ENCODE data around the gene TYSND1.
"Not testable (repeated sequence)": the region's sequence is repeated elsewhere in the genome, so short reads cannot be mapped to it uniquely, and the experiment has no call there.

The TYSND1 gene, protein sequence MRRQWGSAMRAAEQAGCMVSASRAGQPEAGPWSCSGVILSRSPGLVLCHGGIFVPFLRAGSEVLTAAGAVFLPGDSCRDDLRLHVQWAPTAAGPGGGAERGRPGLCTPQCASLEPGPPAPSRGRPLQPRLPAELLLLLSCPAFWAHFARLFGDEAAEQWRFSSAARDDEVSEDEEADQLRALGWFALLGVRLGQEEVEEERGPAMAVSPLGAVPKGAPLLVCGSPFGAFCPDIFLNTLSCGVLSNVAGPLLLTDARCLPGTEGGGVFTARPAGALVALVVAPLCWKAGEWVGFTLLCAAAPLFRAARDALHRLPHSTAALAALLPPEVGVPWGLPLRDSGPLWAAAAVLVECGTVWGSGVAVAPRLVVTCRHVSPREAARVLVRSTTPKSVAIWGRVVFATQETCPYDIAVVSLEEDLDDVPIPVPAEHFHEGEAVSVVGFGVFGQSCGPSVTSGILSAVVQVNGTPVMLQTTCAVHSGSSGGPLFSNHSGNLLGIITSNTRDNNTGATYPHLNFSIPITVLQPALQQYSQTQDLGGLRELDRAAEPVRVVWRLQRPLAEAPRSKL
- long read RNA-seq, donor 1, partial matches to known transcripts = 0 of 6 reads
- long read RNA-seq, donor 1, other reads (novel, unspliced or antisense) = 0 of 6 reads
- long read RNA-seq, donor 2, partial matches to known transcripts = 0 of 4 reads
- long read RNA-seq, donor 2, other reads (novel, unspliced or antisense) = 0 of 4 reads
- long read RNA-seq, donor 3, partial matches to known transcripts = 0 of 4 reads
- long read RNA-seq, donor 3, other reads (novel, unspliced or antisense) = 0 of 4 reads
- long read RNA-seq, donor 4, transcript TYSND1-201 (4 exons, 3,644 nt) = major isoform, 10 of 19 reads
- long read RNA-seq, donor 4, partial matches to known transcripts = 5 of 19 reads
- long read RNA-seq, donor 4, other reads (novel, unspliced or antisense) = 0 of 19 reads
- long read RNA-seq, donor 5, transcript TYSND1-201 (4 exons, 3,644 nt) = major isoform, 8 of 12 reads
- long read RNA-seq, donor 5, partial matches to known transcripts = 0 of 12 reads
- long read RNA-seq, donor 5, other reads (novel, unspliced or antisense) = 0 of 12 reads
- long read RNA-seq, donor 6, partial matches to known transcripts = 25 of 30 reads
- long read RNA-seq, donor 6, other reads (novel, unspliced or antisense) = 0 of 30 reads
- long read RNA-seq, donor 7, transcript TYSND1-201 (4 exons, 3,644 nt) = major isoform, 9 of 14 reads
- long read RNA-seq, donor 7, partial matches to known transcripts = 0 of 14 reads
- long read RNA-seq, donor 7, other reads (novel, unspliced or antisense) = 0 of 14 reads
- long read RNA-seq, donor 8, partial matches to known transcripts = 0 of 3 reads
- long read RNA-seq, donor 8, other reads (novel, unspliced or antisense) = 0 of 3 reads

DNA sequence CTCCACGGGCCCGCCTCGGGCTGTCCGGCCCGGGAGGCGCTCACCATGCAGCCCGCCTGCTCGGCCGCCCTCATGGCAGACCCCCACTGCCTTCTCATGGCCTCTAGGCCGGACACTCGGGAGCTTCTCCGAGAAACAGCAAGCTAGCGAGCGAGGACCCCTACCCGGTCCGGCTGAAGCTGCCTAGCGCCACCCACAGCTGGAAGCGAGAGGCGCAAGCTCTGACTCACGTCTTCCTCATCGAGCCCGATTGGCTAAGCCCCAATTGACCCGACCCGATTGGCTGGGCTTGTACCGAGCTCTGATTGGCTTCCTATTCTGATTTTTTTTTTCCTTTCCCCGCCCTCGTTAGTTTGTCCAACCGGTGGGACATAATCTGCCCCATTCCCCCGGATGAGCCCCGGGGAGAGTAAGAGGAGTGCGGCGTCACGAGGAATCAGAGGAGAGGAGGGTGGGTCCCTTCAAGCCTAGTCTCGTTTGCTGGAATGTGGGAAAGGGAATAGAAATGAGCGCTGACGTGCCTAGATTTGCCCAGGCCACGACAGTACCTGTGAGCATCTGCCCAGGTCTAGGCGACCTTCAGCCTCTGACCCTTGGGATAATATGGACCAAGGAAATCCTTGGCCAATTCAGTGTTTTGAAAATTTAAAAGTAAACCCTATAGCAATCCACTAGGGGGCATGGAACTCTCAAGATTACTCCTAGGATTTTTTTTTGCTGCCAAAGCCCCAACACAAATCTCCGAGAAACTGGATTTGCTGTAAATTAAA lies at the start of gene TYSND1:
TYSND1 (minus strand) TSS at position 212 of the 770 bp plus-strand sequence; CDS start at position 98, 114 bp downstream.
- DNase-seq = peak; percentile 96

DNA sequence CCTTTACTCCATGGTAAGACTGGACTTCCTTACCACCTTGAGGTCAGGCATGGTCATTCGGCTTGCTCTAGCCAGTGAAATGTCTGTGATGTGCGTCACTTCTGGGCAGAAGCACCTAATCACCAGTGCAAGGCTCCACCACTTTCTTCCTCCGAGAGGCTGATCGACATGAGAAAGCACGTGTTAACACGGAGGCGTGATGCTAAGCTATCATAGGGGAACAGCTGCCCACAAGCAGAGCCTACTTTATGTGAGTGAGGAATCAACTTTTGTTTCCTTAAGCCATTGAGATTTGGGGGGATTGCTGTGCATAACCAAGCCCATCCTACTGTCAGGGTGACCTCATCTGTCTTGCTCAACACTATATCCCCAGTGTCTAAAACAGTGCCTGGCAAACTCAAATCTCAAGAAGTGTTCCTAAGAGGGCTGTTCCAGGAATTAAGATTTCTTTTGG lies 46.9 kb upstream of the TYSND1 start:
- no peak for DNase-seq

DNA sequence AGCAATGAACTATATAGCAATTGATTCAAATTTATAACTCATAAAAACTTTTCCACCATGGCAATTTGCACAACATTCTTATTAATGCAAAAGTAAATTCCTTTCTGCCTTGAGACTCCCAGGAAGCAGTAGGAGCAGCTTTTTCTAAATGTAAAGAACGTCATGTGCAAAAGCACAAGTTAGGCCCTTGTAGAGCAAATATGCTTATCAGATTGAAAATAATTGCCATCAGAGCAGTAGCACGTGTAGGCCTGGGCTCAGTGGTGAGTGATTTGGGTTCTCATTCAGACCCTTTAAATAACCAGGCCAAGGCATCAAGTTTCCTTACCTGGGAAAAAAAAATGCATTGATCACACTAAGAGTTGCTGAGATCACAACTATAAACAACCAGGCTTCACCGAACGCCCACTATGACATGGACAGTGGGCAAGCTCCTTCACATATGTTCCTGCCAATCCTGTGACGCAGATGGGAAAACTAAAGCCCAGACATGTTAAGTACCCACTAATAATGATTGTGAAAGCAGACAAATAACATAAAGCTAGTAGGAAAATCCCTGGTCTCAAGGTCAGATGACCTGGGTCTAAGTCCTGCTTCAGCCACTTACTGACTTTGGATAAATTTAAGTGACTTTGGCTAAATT lies 45.9 kb upstream of the TYSND1 start:
- no peak for DNase-seq

DNA sequence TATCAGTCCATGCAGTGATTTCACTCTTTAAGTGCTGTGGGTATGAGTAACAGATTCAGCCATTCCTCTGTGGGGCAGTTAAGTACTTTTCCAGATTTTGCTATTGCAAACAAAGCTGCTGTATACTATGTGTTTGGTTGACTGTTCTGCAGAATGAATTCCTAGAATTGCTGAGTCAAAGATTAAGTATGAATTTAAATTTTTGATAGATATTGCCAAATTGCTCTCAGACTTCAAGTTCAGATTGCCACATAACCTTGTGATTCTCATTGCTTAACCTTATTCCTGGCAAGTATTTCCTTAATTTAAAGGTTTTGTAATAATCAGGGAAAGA lies 45.4 kb upstream of the TYSND1 start:
- no peak for DNase-seq

DNA sequence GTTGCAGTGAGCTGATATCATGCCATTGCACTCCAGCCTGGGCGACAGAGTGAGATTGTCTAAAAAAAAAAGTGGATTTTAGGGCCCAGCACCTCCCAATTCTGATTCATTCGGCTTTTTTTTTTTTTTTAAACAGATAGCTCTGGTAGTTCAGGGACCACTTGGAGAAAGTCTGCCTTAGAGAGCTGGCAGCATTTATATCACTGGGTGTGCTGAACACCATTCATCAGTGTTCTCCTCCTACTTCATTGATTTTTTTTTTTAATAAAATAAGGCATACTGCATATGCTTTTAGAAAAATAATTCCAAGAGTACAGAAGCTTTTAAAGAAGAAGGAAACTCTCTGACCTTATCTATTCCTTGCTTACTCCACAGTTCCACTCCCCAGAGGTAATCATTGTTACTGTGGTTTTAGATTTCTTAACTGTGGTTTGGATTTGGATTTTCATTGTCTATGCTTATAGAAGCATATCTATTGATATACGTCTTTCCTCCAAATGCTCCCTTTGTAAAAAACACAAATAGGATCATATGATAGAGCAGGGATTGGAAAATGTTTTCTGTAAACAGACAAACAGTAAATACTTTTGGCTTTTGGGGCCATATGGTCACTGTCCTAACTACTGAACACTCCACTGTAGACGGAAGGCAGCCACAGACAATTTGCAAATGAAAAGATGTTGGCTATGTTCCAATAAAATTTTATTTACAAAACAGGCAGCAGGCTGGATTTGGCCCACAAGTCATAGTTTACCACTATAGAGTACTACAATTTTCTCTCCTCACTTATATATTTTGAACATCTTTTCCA lies 44.9 kb upstream of the TYSND1 start:
- DNase-seq = no peak

DNA sequence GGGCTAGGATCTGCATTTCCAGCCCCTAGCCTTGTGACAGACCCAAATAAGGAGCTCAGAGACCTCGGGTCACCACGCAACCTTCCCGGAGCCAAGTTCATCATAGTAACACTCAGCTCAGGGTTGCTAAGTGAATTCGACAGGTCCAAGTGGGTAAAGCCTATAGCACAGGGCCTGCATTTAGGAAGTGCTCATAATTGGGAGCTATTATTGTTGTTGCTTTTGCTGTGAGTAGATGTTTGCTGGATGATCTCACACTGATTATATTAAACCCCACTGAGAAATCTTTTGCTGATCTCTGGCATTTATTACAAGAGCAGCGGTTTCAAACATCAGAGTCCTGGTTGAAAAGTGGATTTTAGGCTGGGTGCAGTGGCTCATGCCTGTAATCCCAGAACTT lies 44.1 kb upstream of the TYSND1 start:
- DNase-seq = no peak

DNA sequence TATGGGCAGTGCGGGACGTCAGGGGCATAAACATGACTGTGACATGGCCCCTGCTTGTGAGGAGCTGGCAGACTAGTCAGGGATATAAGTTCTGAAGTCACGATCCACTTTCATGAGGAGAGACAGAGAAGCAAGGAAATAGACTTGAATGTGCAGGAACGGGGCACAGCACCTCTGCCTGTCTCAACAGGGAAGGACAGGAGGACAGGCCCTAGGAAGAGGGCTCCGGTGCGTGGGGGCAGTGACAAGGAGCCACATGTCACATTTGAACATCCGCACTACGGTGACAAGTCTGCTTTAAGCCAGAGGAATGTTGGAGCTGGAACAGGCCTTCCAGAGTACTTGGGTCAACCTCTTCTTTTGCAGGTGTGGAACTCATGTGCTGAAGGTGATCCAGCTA lies 43.6 kb upstream of the TYSND1 start:
- no peak for DNase-seq

DNA sequence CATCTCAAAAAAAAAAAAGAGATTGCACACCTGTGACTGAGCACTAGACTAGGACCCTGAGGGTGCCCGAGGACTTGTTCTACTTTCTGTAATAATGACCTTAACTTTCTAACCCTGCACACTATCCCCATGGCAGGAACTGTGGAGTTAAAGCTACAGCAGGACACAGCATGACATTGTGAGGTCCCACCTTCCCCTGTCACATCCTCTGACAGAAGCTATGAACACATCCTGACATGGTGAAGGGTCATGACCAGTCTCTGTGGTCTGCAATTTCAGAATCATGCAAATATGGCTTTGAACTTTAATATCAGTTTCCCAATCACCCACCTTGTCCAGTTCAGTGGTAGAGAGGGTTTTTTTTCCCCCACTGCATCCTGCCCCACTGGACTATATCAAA lies 42.3 kb upstream of the TYSND1 start:
- DNase-seq = no peak

DNA sequence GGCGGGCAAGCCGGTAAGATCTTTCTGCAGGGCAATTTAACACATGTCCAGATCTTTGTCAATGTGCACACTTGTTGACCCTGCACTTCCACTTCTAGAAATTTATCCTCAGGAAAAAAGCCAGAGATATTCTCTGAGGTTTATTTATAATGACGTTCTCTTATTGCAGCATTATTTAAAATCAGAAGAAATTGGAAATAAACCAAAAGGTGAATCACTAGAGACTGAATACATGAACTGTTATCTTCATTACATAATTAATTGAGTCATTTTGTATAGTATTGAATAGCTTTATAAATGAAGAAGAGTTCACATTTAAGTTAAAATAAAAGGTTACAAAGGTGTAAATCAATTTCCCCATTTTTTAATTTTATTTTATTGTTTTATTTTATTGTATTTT lies 40.1 kb upstream of the TYSND1 start:
- no peak for DNase-seq

DNA sequence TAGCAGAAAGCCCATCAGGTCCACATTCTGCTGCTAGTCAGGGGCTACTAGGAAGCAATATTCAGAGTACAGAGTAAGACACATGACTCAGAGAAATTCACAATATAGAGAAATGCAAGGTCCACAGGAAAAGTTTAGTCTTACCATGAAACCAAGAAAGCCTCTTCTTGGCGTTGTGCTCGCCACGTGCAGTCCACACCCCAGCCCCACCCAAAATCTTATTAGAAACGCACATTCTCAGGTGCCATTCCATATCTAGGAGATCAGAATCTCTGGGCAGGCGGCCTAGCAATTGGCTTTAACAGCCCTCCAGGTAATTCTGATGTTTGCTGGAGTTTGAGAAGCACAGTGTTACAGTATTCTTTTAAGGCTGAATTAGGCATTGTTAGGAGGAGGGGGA lies 39.6 kb upstream of the TYSND1 start:
- no peak for DNase-seq

DNA sequence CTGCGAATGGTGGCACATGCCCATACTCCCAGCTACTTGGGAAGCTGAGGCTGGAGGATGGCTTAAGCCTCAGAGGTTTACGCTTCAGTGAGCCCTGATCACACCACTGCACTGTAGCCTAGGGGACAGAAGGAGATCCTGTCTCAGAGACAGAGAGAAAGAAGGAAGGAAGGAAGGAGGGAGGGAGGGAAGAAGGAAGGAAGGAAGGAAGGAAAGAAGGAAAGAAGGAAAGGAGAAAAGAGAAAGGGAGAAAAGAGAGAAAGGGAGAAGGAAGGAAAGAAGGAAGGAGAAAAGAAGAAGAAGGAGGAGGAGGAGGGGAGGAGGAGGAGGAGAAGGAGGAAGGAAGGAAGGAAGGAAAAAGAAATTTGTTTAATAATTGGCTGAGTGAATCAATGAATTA lies 36.8 kb upstream of the TYSND1 start:
- DNase-seq = no peak

DNA sequence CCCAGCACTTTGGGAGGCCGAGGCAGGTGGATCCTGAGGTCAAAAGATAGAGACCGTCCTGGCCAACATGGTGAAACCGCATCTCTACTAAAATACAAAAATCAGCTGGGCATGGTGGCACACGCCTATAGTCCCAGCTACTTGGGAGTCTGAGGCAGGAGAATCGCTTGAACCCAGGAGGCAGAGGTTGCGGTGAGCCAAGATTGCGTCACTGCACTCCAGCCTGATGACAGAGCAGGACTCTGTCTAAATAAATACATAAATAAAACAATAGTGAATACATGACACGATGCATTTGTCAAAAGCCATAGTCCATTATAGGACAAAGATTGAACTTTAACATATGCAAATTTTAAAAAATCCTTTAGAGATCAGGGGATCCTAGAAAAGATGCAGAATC lies 32.7 kb upstream of the TYSND1 start:
- not testable (repeated sequence) for DNase-seq

DNA sequence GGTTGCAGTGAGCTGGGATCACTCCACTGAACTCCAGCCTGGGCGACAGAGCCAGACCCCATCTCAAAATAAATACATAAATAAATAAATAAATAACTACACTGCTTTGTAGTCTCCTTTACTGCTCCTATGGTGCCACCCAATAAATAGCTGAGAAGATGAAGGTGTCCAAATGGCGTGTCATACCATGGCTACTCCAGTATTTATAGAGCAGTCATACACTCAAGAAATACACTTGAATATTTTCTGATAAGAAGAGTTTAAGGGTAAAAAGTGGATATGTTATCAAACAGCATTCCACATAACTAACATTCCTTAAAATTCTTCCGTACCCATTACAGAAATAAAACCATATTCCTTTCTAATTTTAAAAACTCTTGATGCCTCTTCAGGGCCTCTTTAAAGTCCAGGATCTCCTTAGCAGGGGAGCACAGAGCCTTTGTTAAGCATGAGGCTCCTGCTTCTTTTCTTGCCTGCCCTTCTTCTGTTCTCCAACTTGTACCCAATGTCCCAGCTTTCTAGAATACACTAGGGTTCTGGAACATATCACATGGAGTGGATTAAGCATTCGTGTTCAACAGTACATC lies 31.7 kb upstream of the TYSND1 start:
- no peak for DNase-seq

DNA sequence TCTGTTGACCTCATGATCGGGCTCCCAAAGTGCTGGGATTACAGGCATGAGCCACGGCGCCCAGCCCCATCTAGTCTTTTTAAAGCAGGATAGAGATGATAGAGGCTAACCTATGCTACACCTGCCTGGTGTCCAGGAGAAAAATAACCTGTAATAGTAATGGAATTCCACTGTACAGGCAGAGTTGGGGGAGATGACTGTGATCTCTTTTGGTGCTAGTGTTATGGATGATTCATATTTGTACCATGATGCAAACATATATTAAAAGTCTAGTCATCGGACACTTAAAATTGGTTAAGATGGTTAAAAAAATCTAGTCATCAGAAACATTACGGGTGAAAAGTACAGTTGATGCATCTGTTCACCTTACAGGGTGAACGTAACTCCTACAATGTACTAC lies 29.9 kb upstream of the TYSND1 start:
- DNase-seq = no peak

DNA sequence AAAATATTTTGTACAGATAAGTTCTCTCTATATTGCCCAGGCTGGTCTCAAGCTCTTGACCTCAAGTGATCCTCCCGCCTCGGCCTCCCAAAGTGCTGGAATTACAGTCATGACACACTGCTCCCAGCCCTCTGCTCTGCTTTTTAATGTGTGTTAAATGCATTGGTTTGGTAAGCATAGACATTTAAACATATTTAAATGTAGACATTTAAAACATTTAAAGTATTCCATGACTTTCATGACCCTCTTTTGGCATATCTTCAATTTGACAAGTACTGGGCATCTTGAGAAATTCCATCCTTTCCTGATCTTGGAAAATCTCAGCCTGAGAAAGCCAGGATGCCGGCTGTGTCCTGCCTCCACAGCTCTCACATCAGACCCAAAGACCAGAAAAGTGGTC lies 29.0 kb upstream of the TYSND1 start:
- no peak for DNase-seq

DNA sequence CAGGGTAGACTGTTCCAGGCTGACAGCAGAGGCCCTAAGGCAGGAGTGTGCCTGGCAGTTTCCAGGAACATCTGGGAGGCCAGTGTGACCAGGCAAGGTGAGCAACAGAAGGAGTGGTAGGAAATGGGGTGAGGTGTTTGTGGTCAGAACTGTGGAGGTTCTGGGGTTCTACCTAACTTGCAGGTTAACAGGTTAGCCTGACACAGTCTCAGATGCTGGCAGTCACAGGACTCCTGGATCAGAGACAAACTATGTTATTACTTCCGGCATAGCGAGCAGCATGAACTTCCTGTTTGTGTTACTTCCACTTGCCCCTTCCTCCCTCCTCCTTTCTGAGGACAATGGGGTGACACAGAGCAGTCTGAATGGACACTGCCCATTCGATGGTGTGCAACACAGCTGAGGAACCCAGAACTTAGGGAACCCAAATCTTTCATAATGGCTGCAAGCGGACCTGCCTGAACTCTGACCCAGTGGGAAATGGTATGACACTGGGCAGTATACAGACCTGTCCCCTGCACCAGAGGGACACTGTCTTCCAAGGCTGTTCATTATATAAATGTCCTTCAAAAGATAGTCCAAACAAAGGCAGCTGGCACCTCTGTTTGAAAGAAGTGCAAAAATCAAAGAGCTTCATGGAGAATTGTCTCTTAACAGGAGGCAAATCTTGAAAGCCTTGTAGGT lies 27.7 kb upstream of the TYSND1 start:
- DNase-seq = no peak

DNA sequence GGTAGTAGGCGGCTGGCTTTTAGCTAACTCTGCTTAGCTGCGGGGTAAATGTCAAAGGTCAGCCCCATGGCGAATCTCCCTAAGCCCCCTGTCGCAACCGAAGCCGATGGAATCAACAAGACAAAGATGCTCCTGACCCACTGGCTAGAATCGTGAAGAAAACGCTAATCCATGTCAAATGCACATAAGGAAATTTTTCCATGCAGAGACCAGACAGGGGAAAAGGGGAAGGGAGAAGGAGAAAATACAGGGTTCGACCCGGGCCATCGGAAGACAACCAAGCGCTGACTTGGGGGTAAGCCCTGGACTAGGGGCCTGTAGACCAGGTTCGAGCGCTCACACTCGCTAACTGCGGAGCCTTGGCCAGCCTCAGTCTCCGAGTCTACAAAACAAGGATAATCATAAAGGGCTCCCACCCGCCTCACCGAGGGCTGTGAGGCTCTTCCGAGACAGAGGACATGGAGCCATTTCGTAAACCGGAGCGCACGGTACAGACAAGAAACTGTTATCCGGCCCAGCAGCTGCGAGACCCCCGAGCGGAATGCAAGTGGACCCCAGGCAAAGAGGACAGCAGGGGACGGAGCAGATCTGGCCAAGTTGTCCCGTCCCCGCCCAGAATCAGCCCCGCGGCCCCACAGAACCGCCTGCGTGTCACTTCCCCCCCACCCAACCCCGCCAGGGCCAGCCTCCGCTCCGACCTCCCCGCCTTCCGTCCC lies 23.3 kb upstream of the TYSND1 start:
- DNase-seq = peak; percentile 65

DNA sequence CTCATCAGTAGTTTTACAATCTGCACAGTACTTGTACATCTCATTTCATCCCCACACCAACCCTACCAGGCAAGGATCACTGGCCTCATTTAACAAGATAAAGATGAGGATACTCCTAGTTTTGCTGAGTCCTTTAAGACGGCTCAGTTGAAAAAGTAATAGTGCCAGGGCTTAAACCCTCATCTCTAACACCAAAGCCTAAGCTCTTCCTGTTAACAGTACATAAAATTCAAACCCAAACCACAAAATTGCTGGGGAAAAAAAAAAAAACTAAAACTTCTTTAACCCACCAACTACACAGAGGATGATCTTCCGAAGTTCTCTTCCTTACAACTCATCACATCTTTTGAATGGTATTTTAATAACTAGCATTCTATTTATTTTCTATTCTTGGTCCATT lies 22.5 kb upstream of the TYSND1 start:
- no peak for DNase-seq

DNA sequence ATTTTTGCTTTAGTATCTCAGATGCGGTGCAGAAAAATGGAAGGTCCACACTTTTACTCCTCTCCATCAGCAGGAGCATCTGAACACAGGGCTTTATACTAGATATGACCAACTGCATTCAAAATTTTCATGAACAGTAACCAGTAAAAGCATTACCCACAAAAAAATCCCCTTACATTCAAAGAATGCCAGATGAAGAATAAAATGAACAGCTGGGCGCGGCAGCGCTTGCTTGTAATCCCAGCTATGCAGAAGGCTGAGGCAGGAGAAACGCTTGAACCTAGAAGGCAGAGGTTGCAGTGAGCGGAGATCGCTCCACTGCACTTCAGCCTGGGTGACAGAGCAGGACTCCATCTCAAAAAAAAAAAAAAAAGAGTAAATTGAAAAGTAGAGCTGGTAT lies 20.7 kb upstream of the TYSND1 start:
- no peak for DNase-seq

All from right kidney (tissue), 9 donors.